Activated CD8-positive, alpha-beta T cell treated with anti-CD3 and anti-CD28 coated beads for 36 hours (primary cell): ENCODE measurements around the gene EPB41. TPM values are rescaled to one million over a fixed set of nuclear protein-coding genes. Genes with fewer than 3 reads are reported as not detected.

Source experiments
- ATAC-seq: fragments of 200-7000 bp; cut with Tn5 transposase; one replicate; pipeline ENCODE4 v1.10.0; 2021; ENCODE audit warnings: mild to moderate bottlenecking, moderate library complexity
- CTCF ChIA-PET: fragments of 350-600 bp; sonication (Branson Sonifier 250); formaldehyde crosslinking; loops from one replicate; lab custom pipeline; 2021; ENCODE audit warnings: antibody characterized with exemption; lab: Charles Lee
- POLR2A ChIA-PET: fragments of 350-600 bp; sonication (Branson Sonifier 250); formaldehyde crosslinking; loops from one replicate; lab custom pipeline; 2021; ENCODE audit warnings: antibody characterized with exemption; lab: Charles Lee
- DNase-seq: peaks from one replicate; pipeline ENCODE4 v3.0.0-alpha.2; 2020
- H3K27ac Mint-ChIP-seq: one replicate; pipeline ENCODE4 v1.8.0; 2021; ENCODE audit warnings: mild to moderate bottlenecking, mixed read lengths
- H3K27me3 Mint-ChIP-seq: one replicate; pipeline ENCODE4 v1.8.0; 2021; ENCODE audit warnings: mixed read lengths
- H3K36me3 Mint-ChIP-seq: one replicate; pipeline ENCODE4 v1.8.0; 2021; ENCODE audit warnings: low read depth, mixed read lengths
- H3K4me1 Mint-ChIP-seq: one replicate; pipeline ENCODE4 v1.8.0; 2021; ENCODE audit warnings: low read depth, mixed read lengths
- H3K4me3 Mint-ChIP-seq: one replicate; pipeline ENCODE4 v1.8.0; 2021; ENCODE audit warnings: mild to moderate bottlenecking, moderate library complexity, mixed read lengths
- H3K9me3 Mint-ChIP-seq: one replicate; pipeline ENCODE4 v1.8.0; 2021; ENCODE audit warnings: mixed read lengths
- intact Hi-C: fragments of 100-400 bp; cut with micrococcal nuclease; formaldehyde crosslinking; loops from one replicate; pipeline ENCODE4 v1.10.0; 2022
- total RNA-seq, 2 experiments: library from RNA; stranded (reverse); gene quantifications; one replicate each; pipeline ENCODE4 v1.2.3, GENCODE V29; 2021
- TF ChIP-seq, protein P1 (sequence below): fragments of 200-600 bp; IDR thresholded peaks from one replicate; pipeline ENCODE4 v1.8.0; 2022; ENCODE audit warnings: antibody characterized with exemption, mild to moderate bottlenecking

The EPB41 gene
- total RNA-seq, 2 experiments from 2014 or later: 74.9 to 80.3 TPM

DNA sequence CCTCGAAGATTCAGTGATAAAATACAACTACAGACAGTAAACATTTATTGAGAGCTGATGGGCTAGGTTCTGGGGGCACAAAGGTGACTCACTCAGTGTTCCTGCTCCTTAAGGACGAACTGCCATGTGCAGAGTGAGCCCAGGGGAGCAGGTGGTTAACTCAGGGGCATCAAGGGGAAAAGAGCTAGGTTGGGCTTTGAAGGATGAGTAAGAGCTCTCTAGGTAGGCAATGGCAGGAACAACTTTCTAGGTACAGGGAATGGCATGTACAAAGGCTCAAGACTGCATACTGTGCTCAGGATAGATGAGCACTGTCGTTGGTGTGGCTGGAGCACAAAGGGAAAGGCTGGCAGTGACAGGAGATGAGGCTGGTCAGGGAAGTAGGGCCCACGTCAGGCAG is 16.6 kb upstream of the EPB41 start:
- ATAC-seq (no peak), DNase-seq (no peak)
- H3K4me1 Mint-ChIP-seq: peaks cover 22% of the 10 kb centered on the region
- intact Hi-C loops: no loop called here
- no peaks in the 10 kb centered on the region for H3K27me3 Mint-ChIP-seq
- H3K27ac Mint-ChIP-seq: no peak overlapping the region
- peaks cover 3% of the 10 kb centered on the region for H3K36me3 Mint-ChIP-seq
- no peak overlapping the region for H3K4me3 Mint-ChIP-seq
- TF ChIP-seq, protein P1, sequence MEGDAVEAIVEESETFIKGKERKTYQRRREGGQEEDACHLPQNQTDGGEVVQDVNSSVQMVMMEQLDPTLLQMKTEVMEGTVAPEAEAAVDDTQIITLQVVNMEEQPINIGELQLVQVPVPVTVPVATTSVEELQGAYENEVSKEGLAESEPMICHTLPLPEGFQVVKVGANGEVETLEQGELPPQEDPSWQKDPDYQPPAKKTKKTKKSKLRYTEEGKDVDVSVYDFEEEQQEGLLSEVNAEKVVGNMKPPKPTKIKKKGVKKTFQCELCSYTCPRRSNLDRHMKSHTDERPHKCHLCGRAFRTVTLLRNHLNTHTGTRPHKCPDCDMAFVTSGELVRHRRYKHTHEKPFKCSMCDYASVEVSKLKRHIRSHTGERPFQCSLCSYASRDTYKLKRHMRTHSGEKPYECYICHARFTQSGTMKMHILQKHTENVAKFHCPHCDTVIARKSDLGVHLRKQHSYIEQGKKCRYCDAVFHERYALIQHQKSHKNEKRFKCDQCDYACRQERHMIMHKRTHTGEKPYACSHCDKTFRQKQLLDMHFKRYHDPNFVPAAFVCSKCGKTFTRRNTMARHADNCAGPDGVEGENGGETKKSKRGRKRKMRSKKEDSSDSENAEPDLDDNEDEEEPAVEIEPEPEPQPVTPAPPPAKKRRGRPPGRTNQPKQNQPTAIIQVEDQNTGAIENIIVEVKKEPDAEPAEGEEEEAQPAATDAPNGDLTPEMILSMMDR: no peak
- no peaks in the 10 kb centered on the region for H3K9me3 Mint-ChIP-seq
- ChIA-PET CTCF (no interaction called here), POLR2A (interaction anchor here (0.8 to 1.7 kb wide), 3 partner anchors 14 to 254 kb away, joined by 3 to 8 read pairs (median 4); partner anchors contain the start of gene EPB41)

DNA sequence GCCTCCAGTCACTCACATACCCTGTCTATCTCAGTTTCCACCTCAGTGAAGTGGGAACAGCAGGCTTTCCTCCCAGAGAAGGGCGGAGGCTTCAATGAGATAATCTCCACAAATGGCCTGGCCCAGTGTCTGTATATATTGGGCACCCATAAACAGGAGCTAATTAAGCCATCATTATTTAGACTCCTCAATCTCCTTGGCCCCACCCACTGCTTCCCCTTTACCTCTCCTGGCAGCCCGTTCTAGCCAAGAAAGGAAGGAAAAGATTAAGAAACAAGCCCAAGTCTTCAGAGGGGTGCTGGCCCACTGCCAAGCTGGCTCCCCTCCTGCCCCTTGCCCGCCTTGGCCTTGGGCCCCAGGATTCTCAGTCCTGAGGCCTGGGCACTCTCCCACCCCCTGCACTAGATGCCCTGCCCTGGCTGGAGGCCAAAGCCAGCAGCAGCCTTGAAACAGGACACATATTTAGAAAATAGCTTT is 15.9 kb upstream of the EPB41 start:
- Mint-ChIP-seq H3K4me3 (no peak overlapping the region), H3K27me3 (no peaks in the 10 kb centered on the region), H3K36me3 (peaks cover 4% of the 10 kb centered on the region), H3K4me1 (peaks cover 20% of the 10 kb centered on the region), H3K9me3 (no peaks in the 10 kb centered on the region), H3K27ac (no peak overlapping the region)
- TF ChIP-seq, protein P1: no peak
- ChIA-PET CTCF (no interaction called here), POLR2A (interaction anchor here (1.7 kb wide), 1 partner anchor 16 kb away, joined by 8 read pairs; the partner anchor contains the start of gene EPB41)
- DNase-seq (no peak), ATAC-seq (no peak)
- intact Hi-C loops: no loop called here

DNA sequence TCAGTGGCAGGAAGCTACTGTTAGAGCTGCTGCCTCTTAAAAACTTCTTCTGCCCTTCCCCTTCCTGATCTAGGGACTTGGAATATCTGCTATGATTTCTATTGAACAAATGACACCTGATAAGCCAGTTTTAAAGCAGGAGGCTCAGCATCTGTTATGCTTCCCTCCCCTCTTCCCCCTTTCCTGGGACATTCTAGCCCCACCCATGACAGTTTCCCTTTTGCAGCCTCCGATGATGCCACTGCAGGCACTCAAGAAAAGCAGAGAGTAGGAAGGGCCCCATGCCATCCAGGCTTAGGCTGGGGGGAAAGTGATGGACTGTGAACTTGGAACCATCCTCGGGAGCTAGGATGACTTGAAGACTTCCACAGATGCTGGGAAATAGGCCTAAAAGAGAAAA is 15.1 kb upstream of the EPB41 start:
- TF ChIP-seq, protein P1: no peak
- POLR2A ChIA-PET: interaction anchor here (1.2 to 1.7 kb wide), 2 partner anchors 10 to 15 kb away, joined by 3 to 8 read pairs; partner anchors contain the start of gene EPB41
- no peak overlapping the region for H3K4me3 Mint-ChIP-seq
- no peaks in the 10 kb centered on the region for H3K27me3 Mint-ChIP-seq
- peaks cover under 1% of the 10 kb centered on the region for H3K9me3 Mint-ChIP-seq
- peaks cover 17% of the 10 kb centered on the region for H3K4me1 Mint-ChIP-seq
- DNase-seq (no peak), ATAC-seq (no peak)
- intact Hi-C loops: no loop called here
- peaks cover 6% of the 10 kb centered on the region for H3K36me3 Mint-ChIP-seq
- H3K27ac Mint-ChIP-seq: no peak overlapping the region
- CTCF ChIA-PET: interaction anchor here (0.8 kb wide), 1 partner anchor 15 kb away, joined by 6 read pairs; the partner anchor contains the start of gene EPB41

DNA sequence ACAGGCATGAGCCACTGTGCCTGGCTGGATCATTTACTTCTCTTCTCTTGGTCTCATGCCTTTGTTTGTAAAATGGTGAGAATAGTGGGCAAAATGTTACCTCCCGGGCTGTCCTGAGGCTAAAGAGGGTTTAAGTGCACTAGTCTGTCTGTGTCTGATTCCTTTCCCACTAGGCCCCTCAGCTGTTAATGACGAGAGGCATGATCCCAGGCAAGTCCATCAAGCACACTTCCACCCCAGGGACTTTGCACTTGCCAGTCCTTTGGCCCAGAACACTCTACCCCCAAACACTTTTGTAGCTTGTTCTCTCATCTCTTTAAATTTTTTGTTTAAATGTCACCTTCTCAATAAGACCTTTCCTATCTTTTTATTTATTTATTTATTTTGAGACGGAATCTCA is 13.8 kb upstream of the EPB41 start:
- H3K4me3 Mint-ChIP-seq: no peak overlapping the region
- intact Hi-C loops: no loop called here
- peaks cover 2% of the 10 kb centered on the region for H3K9me3 Mint-ChIP-seq
- H3K27ac Mint-ChIP-seq: no peak overlapping the region
- DNase-seq (no peak), ATAC-seq (no peak)
- ChIA-PET CTCF (interaction anchor here (0.9 to 3.5 kb wide), 4 partner anchors 18 to 133 kb away, joined by 3 to 9 read pairs (median 3); no protein-coding TSS in a partner anchor), POLR2A (no interaction called here)
- H3K36me3 Mint-ChIP-seq: peaks cover 8% of the 10 kb centered on the region
- TF ChIP-seq, protein P1: no peak
- H3K27me3 Mint-ChIP-seq: no peaks in the 10 kb centered on the region
- H3K4me1 Mint-ChIP-seq: peaks cover 16% of the 10 kb centered on the region

- POLR2A ChIA-PET: interaction anchor here (1.6 kb wide), 1 partner anchor 11 kb away, joined by 5 read pairs; no protein-coding TSS in a partner anchor
Observed at GRCh38 chr1:28902738-28903137, 11.6 kb upstream of the EPB41 start.

More at GRCh38 chr1:28902738-28903137, 11.6 kb upstream of the EPB41 start:
- Mint-ChIP-seq H3K9me3 (peaks cover 2% of the 10 kb centered on the region), H3K27me3 (no peaks in the 10 kb centered on the region), H3K4me3 (no peak overlapping the region), H3K4me1 (peaks cover 12% of the 10 kb centered on the region), H3K36me3 (peaks cover 8% of the 10 kb centered on the region), H3K27ac (no peak overlapping the region)
- DNase-seq: no peak
- TF ChIP-seq, protein P1: no peak
- CTCF ChIA-PET: interaction anchor here (1.2 to 3.5 kb wide), 5 partner anchors 18 to 300 kb away, joined by 3 to 9 read pairs (median 3); no protein-coding TSS in a partner anchor
- ATAC-seq: no peak
- intact Hi-C loops: no loop called here
